Esophagus squamous epithelium (tissue), 5 donors: ENCODE measurements around the gene AQP5. TPM values are rescaled to one million over a fixed set of nuclear protein-coding genes. Genes with fewer than 3 reads are reported as not detected.

ENCODE experiments used
- DNase-seq: peaks from one replicate; lab custom pipeline; 2025; lab: John Stamatoyannopoulos, UW
- H3K27ac ChIP-seq, 4 donors: fragments of 200-600 bp; sonication (generic); one replicate each; pipeline ENCODE4 v1.5.1; 2016 to 2019; ENCODE audit warnings: mild to moderate bottlenecking in 1 of 4
- H3K27me3 ChIP-seq, 4 donors: fragments of 200-600 bp; sonication (generic); 1 replicate in 3 of 4; 2 replicates in 1 of 4; pipeline versions ENCODE4 v1.5.1 to v1.6.0; 2017 to 2021; ENCODE audit warnings: antibody characterized with exemption in 1 of 4
- H3K36me3 ChIP-seq, 3 donors: fragments of 200-600 bp; sonication (generic); one replicate each; pipeline ENCODE4 v1.5.1; 2016 to 2019
- H3K4me1 ChIP-seq, 3 donors: fragments of 200-600 bp; sonication (generic); one replicate each; pipeline ENCODE4 v1.5.1; 2017 to 2019
- H3K4me3 ChIP-seq, 4 donors: fragments of 200-600 bp; sonication (generic); 1 replicate in 3 of 4; 2 replicates in 1 of 4; pipeline ENCODE4 v1.5.1; 2016 to 2019; ENCODE audit warnings: mild to moderate bottlenecking in 2 of 4, moderate library complexity in 1 of 4
- H3K9me3 ChIP-seq, 3 donors: fragments of 200-600 bp; sonication (generic); one replicate each; pipeline ENCODE4 v1.5.1; 2016 to 2019
- CTCF ChIP-seq, 6 experiments: fragments of 450-650 bp in 4 of 6; fragments of 200-600 bp in 2 of 6; sonication (generic) in 2 of 6; IDR thresholded peaks; one replicate each; pipeline ENCODE4 v1.5.1; 2016 to 2019; ENCODE audit warnings: antibody characterized with exemption in 6 of 6, mild to moderate bottlenecking in 4 of 6, moderate library complexity in 4 of 6
- POLR2A ChIP-seq, 4 donors: fragments of 450-650 bp; IDR thresholded peaks; one replicate each; pipeline ENCODE4 v1.6.1; 2017; ENCODE audit warnings: antibody characterized with exemption in 4 of 4, mild to moderate bottlenecking in 4 of 4, moderate library complexity in 3 of 4
- WGBS, 2 donors: methylation state at CpG; one replicate each; pipeline ENCODE4 v1.1.5; 2018; 5-methylcytosine and 5-hydroxymethylcytosine counted together
- intact Hi-C: fragments of 100-400 bp; cut with DNase I; formaldehyde crosslinking; loops from one replicate; pipeline ENCODE4 v1.15.0; 2022
- total RNA-seq, 4 donors: library from RNA; depleted of rRNA; stranded (reverse); fragments of >200 nt; gene quantifications; one replicate each; pipeline ENCODE4 v1.1.0, GENCODE V29; 2016
- donor health status: DM: yes; HTN: yes; CAD: no.

AQP5 gene
- total RNA-seq, 4 donors from 2014 or later = 4.7 to 42.2 (median 18.6) TPM

GRCh38 chr12:49946497-49946896 is 15.2 kb upstream of the AQP5 start:
- H3K4me3 ChIP-seq = no peak overlapping the region
- H3K4me1 ChIP-seq = peaks cover 7 to 48% (median 36%) of the 10 kb centered on the region in 3 donors
- no peak overlapping the region for H3K27ac ChIP-seq
- intact Hi-C loops = no loop called here
- DNase-seq = no peak
- peaks cover 0 to 22% (median 0%) of the 10 kb centered on the region in 4 donors for H3K27me3 ChIP-seq
- H3K36me3 ChIP-seq = no peaks in the 10 kb centered on the region
- 65 to 76% methylated on average over 3 of the region's 3 CpGs for WGBS, 2 donors
- no peak for TF ChIP-seq POLR2A (IDR thresholded peaks at IDR 0.05)
- TF ChIP-seq CTCF (IDR thresholded peaks at IDR 0.05) = no peak
- H3K9me3 ChIP-seq = no peaks in the 10 kb centered on the region

GRCh38 chr12:49947593-49948226 is 14.0 kb upstream of the AQP5 start:
- Histone ChIP-seq H3K36me3 (no peaks in the 10 kb centered on the region), H3K27ac (no peak overlapping the region), H3K9me3 (no peaks in the 10 kb centered on the region), H3K27me3 (peaks cover 0 to 28% (median 0%) of the 10 kb centered on the region in 4 donors), H3K4me1 (peaks cover 14 to 44% (median 25%) of the 10 kb centered on the region in 3 donors), H3K4me3 (no peak overlapping the region)
- TF ChIP-seq POLR2A (IDR thresholded peaks at IDR 0.05) (no peak), CTCF (IDR thresholded peaks at IDR 0.05) (no peak)
- no peak for DNase-seq
- WGBS, 2 donors = 61 to 67% methylated on average over 1 to 7 of the region's 7 CpGs
- intact Hi-C loops = no loop called here

- no peak for DNase-seq
- 86 to 87% methylated on average over 6 to 7 of the region's 13 CpGs for WGBS, 2 donors
Measured at GRCh38 chr12:49948866-49949845, 12.5 kb upstream of the AQP5 start.

GRCh38 chr12:49949866-49950265 is 11.8 kb upstream of the AQP5 start:
- WGBS, 2 donors = 89 to 93% methylated on average over 2 to 3 of the region's 3 CpGs
- H3K9me3 ChIP-seq = no peaks in the 10 kb centered on the region
- intact Hi-C loops = no loop called here
- peaks cover 0 to 44% (median 2%) of the 10 kb centered on the region in 4 donors for H3K27me3 ChIP-seq
- peaks cover 7 to 30% (median 10%) of the 10 kb centered on the region in 3 donors for H3K4me1 ChIP-seq
- H3K36me3 ChIP-seq = no peaks in the 10 kb centered on the region
- no peak overlapping the region for H3K27ac ChIP-seq
- no peak overlapping the region for H3K4me3 ChIP-seq
- TF ChIP-seq POLR2A (IDR thresholded peaks at IDR 0.05) = no peak
- TF ChIP-seq CTCF (IDR thresholded peaks at IDR 0.05) = no peak
- DNase-seq = no peak

More at GRCh38 chr12:49948866-49949845, 12.5 kb upstream of the AQP5 start:
- Histone ChIP-seq H3K27ac (no peak overlapping the region), H3K4me1 (peaks cover 7 to 30% (median 12%) of the 10 kb centered on the region in 3 donors), H3K27me3 (peaks cover 0 to 37% (median 0%) of the 10 kb centered on the region in 4 donors), H3K9me3 (no peaks in the 10 kb centered on the region), H3K36me3 (no peaks in the 10 kb centered on the region), H3K4me3 (no peak overlapping the region)
- TF ChIP-seq CTCF (IDR thresholded peaks at IDR 0.05) (no peak), POLR2A (IDR thresholded peaks at IDR 0.05) (no peak)
- intact Hi-C loops = no loop called here
